HEK293 (cell line): ENCODE results near the gene TRIM24.

Experiments used
- CTCF ChIA-PET: fragments of 350-600 bp; formaldehyde crosslinking; extraction: SDS; loops from one replicate; lab custom pipeline; 2021; ENCODE audit warnings: antibody characterized with exemption; lab: Yijun Ruan, JAX
- POLR2A ChIA-PET: fragments of 300-600 bp; formaldehyde crosslinking; extraction: SDS; loops from one replicate; lab custom pipeline; 2020; ENCODE audit warnings: antibody characterized with exemption, inconsistent platforms; lab: Yijun Ruan, JAX
- H3K27ac ChIP-seq: fragments of 200-500 bp; sonication (Bioruptor generic); 2 replicates; pipeline ENCODE4 v1.5.1; 2014; ENCODE audit warnings: low read depth, low read length, control low read depth, inconsistent platforms; ENCODE audit errors: extremely low read depth
- H3K36me3 ChIP-seq, 2 experiments: fragments of 200-500 bp in 1 of 2; sonication (Bioruptor generic) in 1 of 2; 1 replicate in 1 of 2; 2 replicates in 1 of 2; pipeline ENCODE4 v1.5.1; 2014 to 2017; ENCODE audit warnings: inconsistent platforms in 2 of 2, low read length in 2 of 2; ENCODE audit not compliant: control insufficient read depth in 2 of 2, insufficient read depth in 1 of 2
- H3K4me1 ChIP-seq: fragments of 200-500 bp; sonication (Bioruptor generic); 2 replicates; pipeline ENCODE4 v1.5.1; 2014; ENCODE audit warnings: mild to moderate bottlenecking, low read length, inconsistent platforms; ENCODE audit not compliant: control insufficient read depth, insufficient read depth
- H3K4me3 ChIP-seq: 2 replicates; pipeline ENCODE4 v1.5.1; 2011; ENCODE audit warnings: low read depth, mild to moderate bottlenecking, control low read depth, low read length, moderate library complexity
- H3K9me3 ChIP-seq: fragments of 200-500 bp; sonication (Bioruptor generic); 2 replicates; pipeline ENCODE4 v1.5.1; 2014; ENCODE audit warnings: low read depth, low read length, inconsistent platforms; ENCODE audit not compliant: control insufficient read depth, insufficient read depth
- SP2 ChIP-seq: fragments of 450-650 bp; formaldehyde crosslinking; IDR thresholded peaks from 2 replicates; pipeline ENCODE4 v1.5.1; 2016; ENCODE audit warnings: missing biosample characterization, missing genetic modification characterization
- ZBTB10 ChIP-seq: fragments of 450-650 bp; formaldehyde crosslinking; IDR thresholded peaks from 2 replicates; pipeline ENCODE4 v1.5.1; 2016; ENCODE audit warnings: missing biosample characterization, missing genetic modification characterization
- ZBTB20 ChIP-seq: fragments of 450-650 bp; formaldehyde crosslinking; IDR thresholded peaks from 2 replicates; pipeline ENCODE4 v1.5.1; 2016; ENCODE audit warnings: missing biosample characterization, missing genetic modification characterization
- ZFP41 ChIP-seq: fragments of 450-650 bp; formaldehyde crosslinking; IDR thresholded peaks from 2 replicates; pipeline ENCODE4 v1.5.1; 2016; ENCODE audit warnings: missing biosample characterization, missing genetic modification characterization, borderline replicate concordance
- ZNF214 ChIP-seq: fragments of 450-650 bp; formaldehyde crosslinking; IDR thresholded peaks from 2 replicates; pipeline ENCODE4 v1.5.1; 2017; ENCODE audit warnings: missing biosample characterization, mild to moderate bottlenecking, missing genetic modification characterization, borderline replicate concordance
- ZNF274 ChIP-seq, 2 experiments: fragments of 200-500 bp in 1 of 2; fragments of 450-650 bp in 1 of 2; sonication (Bioruptor generic) in 1 of 2; formaldehyde crosslinking in 1 of 2; IDR thresholded peaks; 2 replicates each; pipeline versions ENCODE4 v1.5.1 to v1.6.1; 2014 to 2016; ENCODE audit warnings: borderline replicate concordance in 1 of 2, inconsistent platforms in 1 of 2, low read length in 1 of 2, missing biosample characterization in 1 of 2, missing genetic modification characterization in 1 of 2
- ZNF549 ChIP-seq: fragments of 450-650 bp; IDR thresholded peaks from 2 replicates; pipeline ENCODE4 v1.5.1; 2018; ENCODE audit warnings: missing biosample characterization, missing genetic modification characterization, mild to moderate bottlenecking, inconsistent platforms, moderate library complexity
- ZNF626 ChIP-seq: fragments of 450-650 bp; sonication (Bioruptor Pico); formaldehyde crosslinking; IDR thresholded peaks from 2 replicates; pipeline ENCODE4 v1.5.1; 2018; ENCODE audit warnings: missing biosample characterization, missing genetic modification characterization, inconsistent platforms
- ZNF664 ChIP-seq: fragments of 450-650 bp; formaldehyde crosslinking; IDR thresholded peaks from 2 replicates; pipeline ENCODE4 v1.5.1; 2016; ENCODE audit warnings: missing biosample characterization, missing genetic modification characterization
- ZNF785 ChIP-seq: fragments of 450-650 bp; formaldehyde crosslinking; IDR thresholded peaks from 2 replicates; pipeline ENCODE4 v1.5.1; 2016; ENCODE audit warnings: missing biosample characterization, missing genetic modification characterization
- ZSCAN16 ChIP-seq: fragments of 450-650 bp; formaldehyde crosslinking; IDR thresholded peaks from 2 replicates; pipeline ENCODE4 v1.5.1; 2016; ENCODE audit warnings: missing biosample characterization, missing genetic modification characterization
- ZSCAN5A ChIP-seq: fragments of 450-650 bp; formaldehyde crosslinking; IDR thresholded peaks from 2 replicates; pipeline ENCODE4 v1.5.1; 2016; ENCODE audit warnings: missing biosample characterization, missing genetic modification characterization

The TRIM24 gene

GRCh38 chr7:138492423-138492822 lies 32.4 kb downstream of the TRIM24 start:
- Histone ChIP-seq H3K4me1 (no peaks in the 10 kb centered on the region), H3K9me3 (no peaks in the 10 kb centered on the region), H3K4me3 (no peak overlapping the region), H3K36me3 (no peaks in the 10 kb centered on the region), H3K27ac (no peak overlapping the region)
- CTCF ChIA-PET, result interaction anchor here (0.6 to 1.0 kb wide), 2 partner anchors 9 to 11 kb away, joined by 3 read pairs; no protein-coding TSS in a partner anchor
- POLR2A ChIA-PET, result no interaction called here
- TF ChIP-seq ZBTB10 (tag by site-specific recombination), result no peak
- no peak for TF ChIP-seq ZNF274 (IDR thresholded peaks at IDR 0.05; ENCODE audit: low read length)
- no peak for TF ChIP-seq ZNF274 (tag by site-specific recombination; IDR thresholded peaks at IDR 0.05; ENCODE audit: borderline replicate concordance)
- no peak for TF ChIP-seq ZSCAN16 (tag by site-specific recombination)
- no peak for TF ChIP-seq ZNF626 (tag by site-specific recombination)
- TF ChIP-seq ZBTB20, result no peak
- TF ChIP-seq, all 188 proteins: peak for 0

- Histone ChIP-seq H3K36me3 (no peaks in the 10 kb centered on the region), H3K27ac (no peak overlapping the region), H3K9me3 (no peaks in the 10 kb centered on the region), H3K4me1 (no peaks in the 10 kb centered on the region), H3K4me3 (no peak overlapping the region)
- POLR2A ChIA-PET, result no interaction called here
- TF ChIP-seq ZFP41 (tag by site-specific recombination) (no peak), SP2 (tag by site-specific recombination) (no peak), ZSCAN5A (tag by site-specific recombination) (no peak), ZNF664 (tag by site-specific recombination) (no peak), ZNF549 (tag by site-specific recombination) (no peak), ZNF626 (tag by site-specific recombination) (no peak), ZNF785 (tag by site-specific recombination) (no peak)
- CTCF ChIA-PET, result no interaction called here
Measured at GRCh38 chr7:138493535-138493934, 33.5 kb downstream of the TRIM24 start.

GRCh38 chr7:138495485-138495884 lies 35.4 kb downstream of the TRIM24 start:
- H3K27ac ChIP-seq, result no peak overlapping the region
- peaks cover 0 to 3% of the 10 kb centered on the region in 2 experiments; a peak in 1 of 3 replicates for H3K36me3 ChIP-seq
- TF ChIP-seq ZBTB10 (tag by site-specific recombination) (no peak), ZNF214 (tag by site-specific recombination) (no peak)
- ChIA-PET CTCF (no interaction called here), POLR2A (no interaction called here)
- H3K4me1 ChIP-seq, result no peaks in the 10 kb centered on the region
- H3K9me3 ChIP-seq, result no peaks in the 10 kb centered on the region
- no peak overlapping the region for H3K4me3 ChIP-seq
